H1 (cell line): Measurements from ENCODE around the gene SUDS3. TPM values are rescaled to one million over a fixed set of nuclear protein-coding genes. Genes with fewer than 3 reads are reported as not detected.

ENCODE experiments used
- CTCF ChIP-seq, 3 experiments: IDR thresholded peaks; 1 replicate in 2 of 3; 2 replicates in 1 of 3; pipeline versions ENCODE4 v1.5.1 to v1.6.1; 2011; ENCODE audit warnings: low read length in 3 of 3, mild to moderate bottlenecking in 3 of 3, inconsistent platforms in 2 of 3, low read depth in 1 of 3, moderate library complexity in 1 of 3; ENCODE audit not compliant: insufficient read depth in 1 of 3; ENCODE audit errors: control extremely low read depth in 1 of 3
- polyA plus RNA-seq, 7 experiments: library from polyadenylated mRNA; depleted of rRNA in 3 of 7; stranded (reverse) in 5 of 7; unstranded in 2 of 7; fragments of >200 nt in 5 of 7; fragments of 200-250 nt in 2 of 7; gene quantifications; 1 replicate in 5 of 7; 2 replicates in 1 of 7; 4 replicates in 1 of 7; pipeline versions ENCODE4 v1.2.1 to v1.2.3, GENCODE V29; 2011 to 2013; ENCODE audit warnings: missing spikeins in 2 of 7, mixed read lengths in 2 of 7
- total RNA-seq: library from RNA; stranded (reverse); fragmentation: NEBNext Ultra II Directional; extraction: Animal tissue kit (Norgen Biotek cat#: 25700); gene quantifications from 2 replicates; pipeline ENCODE4 v1.2.1, GENCODE V29; 2021

SUDS3 gene
- total and polyA plus RNA-seq, 2 of the 8 experiments (the other 6 are each of a cell fraction or from before 2014, with no cell fraction given), result 30.0 to 58.7 TPM

DNA sequence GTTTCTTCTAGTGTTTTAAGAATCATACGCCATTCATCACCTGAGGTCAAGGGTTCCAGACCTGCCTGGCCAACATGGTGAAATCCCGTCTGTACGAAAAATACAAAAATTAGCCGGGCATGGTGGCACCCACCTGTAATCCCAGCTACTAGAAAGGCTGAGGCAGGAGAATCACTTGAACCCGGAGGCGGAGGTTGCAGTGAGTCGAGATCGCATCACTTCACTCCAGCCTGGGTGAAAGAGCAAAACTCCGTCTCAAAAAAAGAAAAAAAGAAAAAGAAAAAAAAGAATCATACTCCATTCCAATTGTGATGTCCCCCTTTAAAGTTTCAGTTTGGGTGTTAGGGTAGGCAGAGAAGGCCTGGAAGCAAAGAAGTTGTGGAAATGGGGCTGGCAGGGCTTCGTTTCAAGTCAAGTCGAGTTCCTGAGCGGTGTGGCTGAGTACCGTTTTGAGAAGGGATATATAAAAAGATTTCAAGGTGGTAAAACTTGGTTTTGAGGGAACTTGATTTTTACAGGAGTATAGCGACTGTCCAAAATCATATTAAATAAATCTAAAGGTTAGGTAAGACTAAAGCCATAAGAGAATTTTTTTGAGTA is 2.1 kb upstream of the SUDS3 start (continued):
- no peak for TF ChIP-seq CTCF (IDR thresholded peaks at IDR 0.05; ENCODE audit: control extremely low read depth in 1 of 3, insufficient read depth in 1 of 3, low read depth in 1 of 3, low read length in 3 of 3)
